GM12872 (cell line): Measurements from ENCODE around the gene GJC1.

Experiments
- CTCF ChIP-seq: IDR thresholded peaks from 3 replicates; pipeline ENCODE4 v1.5.1; 2011; ENCODE audit warnings: low read depth, mild to moderate bottlenecking, low read length, moderate library complexity; ENCODE audit not compliant: insufficient read depth

The GJC1 gene

GRCh38 chr17:44829523-44830358 lies at the start of gene GJC1:
TSS of gene GJC1 (minus strand) at chr17:44830287. CDS start at chr17:44805817, 24,470 bp downstream.
- no peak for TF ChIP-seq CTCF

GRCh38 chr17:44879376-44879775 lies 49.3 kb upstream of the GJC1 start:
- TF ChIP-seq CTCF, result no peak

- TF ChIP-seq CTCF, result peak; percentile 51
Measured at GRCh38 chr17:44878627-44879221, 48.6 kb upstream of the GJC1 start.

GRCh38 chr17:44877121-44877520 lies 47.0 kb upstream of the GJC1 start:
- no peak for TF ChIP-seq CTCF

- TF ChIP-seq CTCF, result no peak
Measured at GRCh38 chr17:44875761-44876160, 45.7 kb upstream of the GJC1 start.

GRCh38 chr17:44872131-44872768 lies 42.2 kb upstream of the GJC1 start:
- no peak for TF ChIP-seq CTCF

GRCh38 chr17:44871556-44871955 lies 41.5 kb upstream of the GJC1 start:
- TF ChIP-seq CTCF, result no peak
